Measurements from ENCODE around the gene CRABP1.
"Not testable (repeated sequence)": the region's sequence is repeated elsewhere in the genome, so short reads cannot be mapped to it uniquely, and the experiment has no call there.

The CRABP1 gene

GRCh38 chr15:78351539-78351938 lies 11.4 kb downstream of the CRABP1 start:
- DNase-seq = no peak

- peak in 1 of 2 experiments; percentile 29 for DNase-seq
These were observed 12.9 kb downstream of the CRABP1 start for GRCh38 chr15:78353093-78353492.

GRCh38 chr15:78355177-78355576 lies 15.0 kb downstream of the CRABP1 start:
- DNase-seq = no peak

- DNase-seq = no peak
These were observed 18.1 kb downstream of the CRABP1 start for GRCh38 chr15:78358102-78358870.

- DNase-seq = no peak
These were observed 19.1 kb downstream of the CRABP1 start for GRCh38 chr15:78359041-78359808.

GRCh38 chr15:78360367-78360801 lies 20.2 kb downstream of the CRABP1 start:
- peak in 1 of 2 experiments; percentile 14 for DNase-seq

- DNase-seq = no peak
These were observed 21.0 kb downstream of the CRABP1 start for GRCh38 chr15:78360958-78361718.

GRCh38 chr15:78361771-78362506 lies 21.8 kb downstream of the CRABP1 start:
- DNase-seq = no peak

GRCh38 chr15:78362716-78363380 lies 22.7 kb downstream of the CRABP1 start:
- no peak for DNase-seq

- no peak for DNase-seq
These were observed 23.2 kb downstream of the CRABP1 start for GRCh38 chr15:78363381-78363734.

- no peak for DNase-seq
These were observed 24.1 kb downstream of the CRABP1 start for GRCh38 chr15:78364233-78364632.

GRCh38 chr15:78365917-78366316 lies 25.8 kb downstream of the CRABP1 start:
- DNase-seq = no peak

GRCh38 chr15:78366342-78366741 lies 26.2 kb downstream of the CRABP1 start:
- no peak for DNase-seq

GRCh38 chr15:78368651-78369050 lies 28.5 kb downstream of the CRABP1 start:
- DNase-seq = no peak

- no peak for DNase-seq
These were observed 29.0 kb downstream of the CRABP1 start for GRCh38 chr15:78369161-78369560.

- DNase-seq = no peak
These were observed 29.9 kb downstream of the CRABP1 start for GRCh38 chr15:78370013-78370412.

- DNase-seq = no peak
These were observed 32.7 kb downstream of the CRABP1 start for GRCh38 chr15:78372880-78373279.

- DNase-seq = no peak
These were observed 34.6 kb downstream of the CRABP1 start for GRCh38 chr15:78374436-78375393.

- DNase-seq = not testable (repeated sequence)
These were observed 40.0 kb downstream of the CRABP1 start for GRCh38 chr15:78380143-78380542.

GRCh38 chr15:78382114-78382880 lies 42.1 kb downstream of the CRABP1 start:
- no peak for DNase-seq
